Liver (tissue), 9 donors: ENCODE data around the gene SLC27A5. TPM values are rescaled to one million over a fixed set of nuclear protein-coding genes. Genes with fewer than 3 reads are reported as not detected.

Experiments used
- DNase-seq: peaks from one replicate; pipeline ENCODE4 v3.0.0-alpha.2; 2017; ENCODE audit warnings: low spot score
- H3K27ac ChIP-seq, 2 donors: one replicate each; pipeline ENCODE4 v1.7.0; 2013; ENCODE audit warnings: inconsistent platforms in 2 of 2, low read length in 2 of 2, control low read depth in 1 of 2, low read depth in 1 of 2, mild to moderate bottlenecking in 1 of 2
- H3K27me3 ChIP-seq, 4 donors: one replicate each; pipeline versions ENCODE4 v1.6.1 to v1.7.0; 2013; ENCODE audit warnings: low read length in 3 of 4, inconsistent platforms in 1 of 4, mild to moderate bottlenecking in 1 of 4, moderate library complexity in 1 of 4; ENCODE audit not compliant: control insufficient read depth in 4 of 4, insufficient read depth in 4 of 4
- H3K36me3 ChIP-seq, 4 donors: one replicate each; pipeline versions ENCODE4 v1.6.1 to v1.7.0; 2013; ENCODE audit warnings: low read length in 3 of 4, mild to moderate bottlenecking in 3 of 4, low read depth in 1 of 4, moderate library complexity in 1 of 4; ENCODE audit not compliant: control insufficient read depth in 4 of 4, insufficient read depth in 3 of 4
- H3K4me1 ChIP-seq, 4 donors: one replicate each; pipeline versions ENCODE4 v1.6.1 to v1.7.0; 2013; ENCODE audit warnings: low read length in 3 of 4, mild to moderate bottlenecking in 3 of 4, moderate library complexity in 1 of 4; ENCODE audit not compliant: control insufficient read depth in 4 of 4, insufficient read depth in 4 of 4
- H3K4me3 ChIP-seq, 3 donors: one replicate each; pipeline versions ENCODE4 v1.6.1 to v1.7.0; 2013; ENCODE audit warnings: low read length in 3 of 3, control low read depth in 1 of 3, low read depth in 1 of 3, mild to moderate bottlenecking in 1 of 3
- H3K9ac ChIP-seq, 2 donors: one replicate each; pipeline ENCODE4 v1.7.0; 2013; ENCODE audit warnings: low read length in 2 of 2, mild to moderate bottlenecking in 2 of 2, moderate library complexity in 2 of 2, control low read depth in 1 of 2, low read depth in 1 of 2
- H3K9me3 ChIP-seq, 4 donors: one replicate each; pipeline versions ENCODE4 v1.6.1 to v1.7.0; 2013; ENCODE audit warnings: low read length in 3 of 4; ENCODE audit not compliant: control insufficient read depth in 4 of 4
- ATF3 ChIP-seq: IDR thresholded peaks from 2 replicates; pipeline ENCODE4 v1.6.1; 2016; ENCODE audit warnings: antibody characterized with exemption
- CTCF ChIP-seq: fragments of 150-350 bp; IDR thresholded peaks from 2 replicates; pipeline ENCODE4 v1.5.1; 2017; ENCODE audit warnings: improper control_type of control experiment, low read depth, low read length; ENCODE audit not compliant: missing input control
- EGR1 ChIP-seq, 2 donors: IDR thresholded peaks; 2 replicates each; pipeline ENCODE4 v1.6.1; 2016 to 2018; ENCODE audit warnings: antibody characterized with exemption in 2 of 2, low read depth in 2 of 2
- FOXA1 ChIP-seq: IDR thresholded peaks from 2 replicates; pipeline ENCODE4 v1.6.1; 2016; ENCODE audit warnings: antibody characterized with exemption
- FOXA2 ChIP-seq: IDR thresholded peaks from 2 replicates; pipeline ENCODE4 v1.6.1; 2016; ENCODE audit warnings: antibody characterized with exemption
- GABPA ChIP-seq, 2 donors: IDR thresholded peaks in 1 of 2; conservative IDR thresholded peaks in 1 of 2; 2 replicates each; pipeline ENCODE4 v1.6.1; 2016; ENCODE audit warnings: antibody characterized with exemption in 2 of 2, mild to moderate bottlenecking in 1 of 2, moderate library complexity in 1 of 2
- HNF4A ChIP-seq, 2 donors: conservative IDR thresholded peaks; 2 replicates each; pipeline ENCODE4 v1.6.1; 2016; ENCODE audit warnings: antibody characterized with exemption in 2 of 2, mild to moderate bottlenecking in 2 of 2
- HNF4G ChIP-seq: IDR thresholded peaks from 2 replicates; pipeline ENCODE4 v1.6.1; 2016; ENCODE audit warnings: antibody characterized with exemption
- JUND ChIP-seq, 2 donors: IDR thresholded peaks; 2 replicates each; pipeline ENCODE4 v1.6.1; 2016; ENCODE audit warnings: antibody characterized with exemption in 2 of 2
- MAX ChIP-seq: IDR thresholded peaks from 2 replicates; pipeline ENCODE4 v1.6.1; 2016; ENCODE audit warnings: antibody characterized with exemption
- NR2F2 ChIP-seq: IDR thresholded peaks from 2 replicates; pipeline ENCODE4 v1.6.1; 2016; ENCODE audit warnings: antibody characterized with exemption
- RAD21 ChIP-seq, 2 donors: IDR thresholded peaks; 2 replicates each; pipeline ENCODE4 v1.6.1; 2016; ENCODE audit warnings: antibody characterized with exemption in 2 of 2, mild to moderate bottlenecking in 2 of 2
- REST ChIP-seq: IDR thresholded peaks from 2 replicates; pipeline ENCODE4 v1.6.1; 2016; ENCODE audit warnings: antibody characterized with exemption, mild to moderate bottlenecking
- RXRA ChIP-seq, 2 donors: IDR thresholded peaks; 2 replicates each; pipeline ENCODE4 v1.6.1; 2017 to 2018; ENCODE audit warnings: antibody characterized with exemption in 2 of 2, mild to moderate bottlenecking in 1 of 2
- SP1 ChIP-seq: IDR thresholded peaks from 2 replicates; pipeline ENCODE4 v1.6.1; 2018; ENCODE audit warnings: antibody characterized with exemption, mild to moderate bottlenecking
- TAF1 ChIP-seq: conservative IDR thresholded peaks from 2 replicates; pipeline ENCODE4 v1.6.1; 2016; ENCODE audit warnings: antibody characterized with exemption, mild to moderate bottlenecking
- YY1 ChIP-seq: IDR thresholded peaks from 2 replicates; pipeline ENCODE4 v1.6.1; 2016; ENCODE audit warnings: antibody characterized with exemption, mild to moderate bottlenecking
- ZBTB33 ChIP-seq: IDR thresholded peaks from 2 replicates; pipeline ENCODE4 v1.6.1; 2016; ENCODE audit warnings: antibody characterized with exemption
- WGBS: extraction: QIAGEN DNeasy Blood & Tissue Kit; methylation state at CpG from one replicate; pipeline ENCODE4 v1.1.7; 2013; 5-methylcytosine and 5-hydroxymethylcytosine counted together
- polyA plus RNA-seq, 2 donors: library from polyadenylated mRNA; stranded (reverse) in 1 of 2; unstranded in 1 of 2; fragments of 200-250 nt in 1 of 2; fragments of >200 nt in 1 of 2; fragmentation: Nextera tagmentation in 1 of 2; extraction: Ambion mirVana in 1 of 2; gene quantifications; one replicate each; pipeline versions ENCODE4 v1.2.1 to v1.2.3, GENCODE V29; 2013 to 2015
- total RNA-seq, 2 donors: library from RNA; depleted of rRNA; stranded (reverse); fragments of >200 nt; gene quantifications; one replicate each; pipeline ENCODE4 v1.2.3, GENCODE V29; 2014
- donor health status: healthy.
- donor health status: healthy.
- donor health status: healthy.
- donor health status: healthy.
- donor health status: healthy.

SLC27A5 gene
- total and polyA plus RNA-seq, 4 donors: 31.9 to 395 (median 321) TPM

GRCh38 chr19:58520257-58520599 is 8.4 kb upstream of the SLC27A5 start:
- Histone ChIP-seq H3K36me3 (peaks cover 0 to 9% (median 3%) of the 10 kb centered on the region in 4 donors), H3K4me3 (peak overlapping the region; percentile 78 to 94 (median 88)), H3K4me1 (peaks cover 2 to 37% (median 20%) of the 10 kb centered on the region in 4 donors), H3K27ac (peak overlapping the region; percentile 95), H3K27me3 (no peaks in the 10 kb centered on the region), H3K9me3 (no peaks in the 10 kb centered on the region), H3K9ac (peak overlapping the region; percentile 61 to 72)
- 14% methylated on average over 7 of the region's 7 CpGs for WGBS
- no peak for DNase-seq
- TF ChIP-seq EGR1 (IDR thresholded peaks at IDR 0.05; ENCODE audit: low read depth in 2 of 2): no peak
- no peak for TF ChIP-seq HNF4G
- TF ChIP-seq CTCF: no peak
- TF ChIP-seq RAD21 (IDR thresholded peaks at IDR 0.05): no peak

- peaks cover 4 to 39% (median 21%) of the 10 kb centered on the region in 4 donors for H3K4me1 ChIP-seq
Measured at GRCh38 chr19:58519355-58520256, 7.8 kb upstream of the SLC27A5 start, which contains the start of gene ZBTB45. ZBTB45 (minus strand) TSS chr19:58519810; CDS start chr19:58517673, 2,137 bp downstream.

More at GRCh38 chr19:58519355-58520256, 7.8 kb upstream of the SLC27A5 start, which contains the start of gene ZBTB45:
- Histone ChIP-seq H3K36me3 (peaks cover 0 to 9% (median 3%) of the 10 kb centered on the region in 4 donors), H3K9me3 (no peaks in the 10 kb centered on the region), H3K4me3 (peak within 1 kb of the TSS; percentile 78 to 94 (median 88)), H3K27me3 (no peaks in the 10 kb centered on the region), H3K9ac (peak within 1 kb of the TSS; percentile 61 to 72), H3K27ac (peak within 1 kb of the TSS; percentile 95)
- TF ChIP-seq FOXA2 (no peak), RXRA (IDR thresholded peaks at IDR 0.05) (peak; percentile 55 to 73), MAX (peak; percentile 86), ATF3 (no peak), EGR1 (IDR thresholded peaks at IDR 0.05; ENCODE audit: low read depth in 2 of 2) (peak; percentile 27 to 66), ZBTB33 (peak; percentile 79), NR2F2 (peak; percentile 51), YY1 (peak; percentile 95), HNF4G (no peak), HNF4A (conservative IDR thresholded peaks at IDR 0.05) (peak; percentile 43 to 48), JUND (IDR thresholded peaks at IDR 0.05) (peak in 1 of 2 donors; percentile 25), CTCF (peak; percentile 65), RAD21 (IDR thresholded peaks at IDR 0.05) (peak; percentile 73 to 75), FOXA1 (peak; percentile 80), TAF1 (peak; percentile 66), SP1 (peak; percentile 71), REST (peak; percentile 72), GABPA (IDR thresholded peaks at IDR 0.05 in 1 of 2, conservative IDR thresholded peaks at IDR 0.05 in 1 of 2) (peak; percentile 94 to 98)
- peak; percentile 91 for DNase-seq
- WGBS: under 1% methylated on average over 87 of the region's 87 CpGs
